HK-2 (cell line): ENCODE measurements around the gene MMRN2.
"Not testable (repeated sequence)": the region's sequence is repeated elsewhere in the genome, so short reads cannot be mapped to it uniquely, and the experiment has no call there.

Experiments
- DNase-seq: peaks from one replicate; pipeline ENCODE4 v3.0.0-alpha.2; 2018; ENCODE audit not compliant: unreplicated experiment

The MMRN2 gene

DNA sequence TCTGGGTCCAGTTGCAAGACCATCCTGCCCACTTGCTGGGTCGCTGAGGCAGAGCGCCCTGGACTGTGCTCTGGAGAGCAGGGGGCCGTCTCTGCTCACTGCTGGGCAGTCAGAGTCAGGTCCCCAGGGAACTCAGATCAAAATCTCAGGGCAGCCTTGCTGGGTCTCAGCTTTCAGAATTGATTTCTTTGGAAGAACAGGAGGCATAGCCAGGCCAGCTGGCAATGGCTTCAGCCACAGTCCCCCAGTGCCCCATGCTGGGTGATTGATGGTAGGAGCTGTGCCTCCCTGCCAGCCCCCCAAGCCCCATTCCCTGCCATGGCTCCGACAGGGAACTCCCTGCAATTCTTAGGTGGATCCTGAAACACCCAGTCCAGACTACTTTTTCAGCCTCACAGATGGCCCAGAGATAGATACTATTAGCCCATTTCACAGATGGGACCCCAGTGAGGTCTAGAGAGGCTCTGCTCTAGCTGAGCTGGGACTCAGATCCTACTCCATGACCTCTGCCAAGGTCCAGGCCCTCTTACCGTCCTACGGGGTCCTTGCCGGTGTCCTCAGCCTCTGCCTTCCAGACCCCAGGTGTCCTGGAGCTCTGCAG lies 467 bp downstream of the MMRN2 start:
- DNase-seq = no peak

GRCh38 chr10:86956195-86956847 lies 1.1 kb downstream of the MMRN2 start:
- no peak for DNase-seq

DNA sequence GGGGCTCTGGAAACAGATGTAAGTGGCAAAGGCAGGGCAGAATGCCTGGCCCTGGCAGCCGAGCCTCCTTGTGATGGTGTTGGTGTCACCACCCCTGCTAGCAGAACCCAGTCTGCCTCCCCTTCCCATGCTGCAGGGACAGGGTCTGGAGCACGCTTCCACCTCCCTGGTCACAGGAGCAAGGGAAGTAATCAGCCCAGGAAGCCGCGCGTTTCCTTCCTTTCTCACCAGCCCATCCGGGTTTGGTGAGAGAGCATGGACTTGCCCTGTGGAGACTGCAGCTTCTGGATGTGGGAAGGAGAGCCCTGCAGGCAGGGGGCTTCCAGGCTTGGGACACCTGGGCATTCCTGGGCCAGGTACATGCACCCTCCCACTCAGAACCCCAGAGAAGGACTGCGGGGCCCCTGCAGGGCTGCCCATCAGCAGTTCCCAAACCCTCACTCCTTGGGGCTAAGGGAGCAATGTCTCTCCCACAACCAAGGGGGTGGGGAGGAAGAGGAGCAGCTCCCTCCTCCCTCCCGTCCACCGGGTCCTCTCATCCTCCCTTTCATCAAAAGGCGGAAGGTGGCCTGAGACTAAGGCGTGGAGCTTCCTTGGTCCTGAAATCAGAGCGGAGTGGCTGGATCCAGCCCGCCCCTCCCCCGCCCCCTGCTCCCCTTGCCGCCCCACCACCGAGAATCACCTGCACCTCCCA lies 1.8 kb downstream of the MMRN2 start:
- DNase-seq = no peak

- DNase-seq = no peak
These were observed 2.5 kb downstream of the MMRN2 start for GRCh38 chr10:86954681-86955500.

GRCh38 chr10:86953747-86954680 lies 3.4 kb downstream of the MMRN2 start:
- DNase-seq = no peak

GRCh38 chr10:86952697-86953096 lies 4.7 kb downstream of the MMRN2 start:
- DNase-seq = not testable (repeated sequence)

- no peak for DNase-seq
These were observed 5.3 kb downstream of the MMRN2 start for GRCh38 chr10:86952106-86952505.

DNA sequence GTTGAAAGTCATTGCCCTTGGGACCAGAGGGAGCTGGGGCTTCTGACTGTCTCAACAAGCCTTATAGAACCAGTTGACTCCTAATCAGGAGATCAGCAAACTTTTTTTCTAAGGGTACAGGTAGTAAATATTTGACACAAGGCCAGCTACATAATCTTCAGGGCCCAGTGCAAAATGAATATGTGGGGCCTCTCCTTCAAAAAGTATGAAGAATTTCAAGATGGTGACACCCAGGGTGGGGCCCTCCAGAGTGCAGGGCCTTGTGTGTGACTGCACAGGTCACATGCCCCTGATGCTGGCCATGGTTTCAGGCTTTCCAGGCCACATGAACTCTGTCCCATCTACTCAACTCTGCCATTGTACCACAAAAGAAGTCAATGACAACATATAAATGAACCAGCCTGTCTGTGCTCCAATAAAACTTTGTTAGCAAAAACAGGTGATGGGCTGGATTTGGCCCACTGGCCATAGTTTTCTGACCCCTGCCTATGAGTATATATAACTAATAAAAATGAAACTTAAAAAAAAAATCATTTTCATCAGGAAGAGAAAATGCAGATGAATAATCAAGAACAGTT lies 6.1 kb downstream of the MMRN2 start:
- DNase-seq = no peak

GRCh38 chr10:86950349-86950748 lies 7.1 kb downstream of the MMRN2 start:
- no peak for DNase-seq

- not testable (repeated sequence) for DNase-seq
These were observed 9.6 kb downstream of the MMRN2 start for GRCh38 chr10:86947806-86948205.

GRCh38 chr10:86946213-86947155 lies 10.9 kb downstream of the MMRN2 start:
- DNase-seq = no peak

- DNase-seq = no peak
These were observed 11.8 kb downstream of the MMRN2 start for GRCh38 chr10:86945361-86946212.

DNA sequence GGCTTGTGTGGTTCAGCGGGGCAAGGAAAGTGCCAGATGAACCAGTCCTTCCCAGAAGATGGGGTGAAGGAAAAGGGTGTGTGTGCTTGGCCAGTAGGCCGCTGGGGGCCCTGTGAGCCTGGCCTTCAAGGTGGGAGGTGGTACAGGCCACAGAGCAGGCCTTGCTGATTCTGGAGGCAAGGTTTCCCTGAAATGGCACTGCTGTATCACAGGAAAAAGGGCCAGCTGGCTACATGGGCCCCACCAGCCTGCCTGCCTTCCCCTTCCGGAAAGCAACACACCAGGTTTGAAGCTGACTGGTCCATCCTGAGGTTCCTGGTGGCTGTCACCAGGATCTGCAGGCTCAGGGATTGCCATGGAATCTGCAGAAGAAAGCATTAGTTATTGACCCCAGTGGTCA lies 12.5 kb downstream of the MMRN2 start:
- DNase-seq = no peak

DNA sequence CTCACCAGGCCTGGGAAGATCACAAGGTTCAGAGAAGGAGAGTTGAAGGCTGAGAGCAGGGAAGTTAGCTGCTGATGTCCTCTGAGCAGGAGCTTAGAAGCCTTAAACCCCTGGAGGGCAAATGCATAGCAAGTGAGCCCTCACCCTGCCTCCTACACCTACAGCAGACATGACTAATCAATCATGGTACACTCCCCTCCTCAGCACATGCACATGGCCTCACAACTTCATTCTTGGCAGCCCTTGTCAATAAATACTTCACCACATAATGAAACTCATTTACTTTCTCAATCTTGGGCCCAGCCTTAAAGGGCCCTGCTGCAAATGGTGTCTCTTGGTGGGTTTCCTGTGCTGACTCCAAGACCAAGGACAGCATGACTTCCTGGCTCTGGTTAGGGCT lies 12.9 kb downstream of the MMRN2 start:
- no peak for DNase-seq

GRCh38 chr10:86944031-86944419 lies 13.4 kb downstream of the MMRN2 start:
- no peak for DNase-seq

- no peak for DNase-seq
These were observed 13.9 kb downstream of the MMRN2 start for GRCh38 chr10:86943316-86944030.

- DNase-seq = no peak
These were observed 14.7 kb downstream of the MMRN2 start for GRCh38 chr10:86942441-86943315.
